ENCODE measurements around the gene TRA2A.

The TRA2A gene

GRCh38 chr7:23538301-23538700 lies 6.5 kb upstream of the TRA2A start:
- no peaks in the 10 kb centered on the region for H3K9me3 ChIP-seq (ENCODE audit: insufficient read depth, low read length)
- no peak overlapping the region for H2AFZ ChIP-seq (ENCODE audit: low read depth, low read length, severe bottlenecking)
- H3K4me2 ChIP-seq (ENCODE audit: low read depth, low read length, poor library complexity, severe bottlenecking): no peak overlapping the region
- H3K4me3 ChIP-seq (ENCODE audit: insufficient read depth, low read length, poor library complexity, severe bottlenecking): no peak overlapping the region
- no peaks in the 10 kb centered on the region for H4K20me1 ChIP-seq (ENCODE audit: low read depth, low read length)
- no peak overlapping the region for H3K27ac ChIP-seq (ENCODE audit: low read depth, low read length)
- peaks cover under 1% of the 10 kb centered on the region; the same call in 1 of the 2 replicates for H3F3A ChIP-seq (ENCODE audit: insufficient read depth)
- H3K27me3 ChIP-seq (ENCODE audit: low read length): no peaks in the 10 kb centered on the region
- TF ChIP-seq EZH2phosphoT487 (conservative IDR thresholded peaks at IDR 0.05; ENCODE audit: low read length) (no peak), CTCF (IDR thresholded peaks at IDR 0.05; ENCODE audit: insufficient read depth, low read length, poor library complexity, severe bottlenecking) (no peak)
- no peaks in the 10 kb centered on the region for H3K9me2 ChIP-seq (replicated peaks; ENCODE audit: insufficient read depth, low read length)
- H3K36me3 ChIP-seq (ENCODE audit: low read length): no peaks in the 10 kb centered on the region
- H3K79me2 ChIP-seq (ENCODE audit: insufficient read depth, low read length): no peaks in the 10 kb centered on the region
- H3K9ac ChIP-seq (ENCODE audit: low read length): no peak overlapping the region

DNA sequence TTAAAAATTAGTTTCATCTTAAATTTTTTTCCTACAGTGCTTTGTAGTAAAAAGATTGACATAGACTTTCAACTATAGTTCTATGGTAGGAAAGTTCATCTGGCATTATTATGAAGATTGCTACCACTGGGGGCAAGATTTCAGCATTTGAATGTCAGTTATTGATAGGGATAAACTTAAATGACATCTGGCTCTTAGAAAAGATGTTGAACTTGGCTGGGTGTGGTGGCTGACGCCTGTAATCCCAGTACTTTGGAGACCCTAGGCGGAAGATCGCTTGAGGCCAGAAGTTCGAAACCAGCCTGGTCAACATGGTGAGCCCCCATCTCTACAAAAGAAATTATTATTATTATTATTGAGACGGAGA lies 1.4 kb upstream of the TRA2A start:
- H3K27me3 ChIP-seq (ENCODE audit: low read length): no peaks in the 10 kb centered on the region
- H3K4me2 ChIP-seq (ENCODE audit: low read depth, low read length, poor library complexity, severe bottlenecking): no peak overlapping the region
- TF ChIP-seq EZH2phosphoT487 (conservative IDR thresholded peaks at IDR 0.05; ENCODE audit: low read length) (no peak), CTCF (IDR thresholded peaks at IDR 0.05; ENCODE audit: insufficient read depth, low read length, poor library complexity, severe bottlenecking) (no peak)
- H3K4me3 ChIP-seq (ENCODE audit: insufficient read depth, low read length, poor library complexity, severe bottlenecking): no peak overlapping the region
- H2AFZ ChIP-seq (ENCODE audit: low read depth, low read length, severe bottlenecking): no peak overlapping the region
- H3K79me2 ChIP-seq (ENCODE audit: insufficient read depth, low read length): peaks cover 36% of the 10 kb centered on the region
- H3F3A ChIP-seq (ENCODE audit: insufficient read depth): peaks cover 19% of the 10 kb centered on the region
- H3K9me2 ChIP-seq (replicated peaks; ENCODE audit: insufficient read depth, low read length): no peaks in the 10 kb centered on the region
- peaks cover 18% of the 10 kb centered on the region for H4K20me1 ChIP-seq (ENCODE audit: low read depth, low read length)
- H3K9me3 ChIP-seq (ENCODE audit: insufficient read depth, low read length): no peaks in the 10 kb centered on the region
- no peak overlapping the region for H3K9ac ChIP-seq (ENCODE audit: low read length)
- peaks cover 11% of the 10 kb centered on the region; the same call in 1 of the 2 replicates for H3K36me3 ChIP-seq (ENCODE audit: low read length)
- no peak overlapping the region for H3K27ac ChIP-seq (ENCODE audit: low read depth, low read length)

DNA sequence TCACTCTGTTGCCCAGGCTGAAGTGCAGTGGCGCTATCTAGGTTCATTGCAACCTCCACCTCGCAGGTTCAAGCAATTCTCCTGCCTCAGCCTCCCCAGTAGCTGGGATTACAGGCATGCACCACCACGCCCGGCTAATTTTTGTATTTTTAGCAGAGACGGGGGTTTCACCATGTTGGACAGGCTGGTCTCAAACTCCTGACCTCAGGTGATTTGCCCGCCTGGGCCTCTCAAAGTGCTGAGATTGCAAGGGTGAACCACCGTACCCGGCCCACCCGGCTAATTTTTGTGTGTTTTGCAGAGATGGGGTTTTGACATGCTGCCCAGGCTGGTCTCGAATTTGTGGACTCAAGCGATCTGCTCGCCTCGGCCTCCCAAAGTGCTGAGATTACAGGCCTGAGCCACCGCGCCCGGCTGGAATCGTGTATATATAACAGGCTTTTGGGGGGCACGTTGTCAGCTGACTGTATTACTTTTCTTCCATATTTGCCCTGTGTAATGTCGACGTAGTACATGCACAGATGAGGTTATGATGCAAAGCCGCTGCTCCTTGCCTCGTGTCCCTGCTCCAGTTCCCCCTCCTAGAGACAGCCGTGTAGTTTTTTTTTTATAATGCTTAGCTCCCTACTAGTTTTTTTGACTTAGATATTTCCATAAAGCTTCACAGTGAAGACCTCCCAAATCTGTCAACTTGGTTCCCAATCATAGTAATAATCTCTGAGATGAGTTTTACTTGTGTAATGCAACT lies 883 bp upstream of the TRA2A start:
- H3K27me3 ChIP-seq (ENCODE audit: low read length): no peaks in the 10 kb centered on the region
- H4K20me1 ChIP-seq (ENCODE audit: low read depth, low read length): peaks cover 22% of the 10 kb centered on the region
- TF ChIP-seq CTCF (IDR thresholded peaks at IDR 0.05; ENCODE audit: insufficient read depth, low read length, poor library complexity, severe bottlenecking) (no peak), EZH2phosphoT487 (conservative IDR thresholded peaks at IDR 0.05; ENCODE audit: low read length) (no peak)
- peaks cover 19% of the 10 kb centered on the region for H3F3A ChIP-seq (ENCODE audit: insufficient read depth)
- H3K4me2 ChIP-seq (ENCODE audit: low read depth, low read length, poor library complexity, severe bottlenecking): peak overlapping the region; percentile 98
- peak overlapping the region; percentile 82 for H3K27ac ChIP-seq (ENCODE audit: low read depth, low read length)
- peak overlapping the region; percentile 87 for H3K4me3 ChIP-seq (ENCODE audit: insufficient read depth, low read length, poor library complexity, severe bottlenecking)
- no peaks in the 10 kb centered on the region for H3K9me3 ChIP-seq (ENCODE audit: insufficient read depth, low read length)
- peaks cover 12% of the 10 kb centered on the region; the same call in 1 of the 2 replicates for H3K36me3 ChIP-seq (ENCODE audit: low read length)
- no peaks in the 10 kb centered on the region for H3K9me2 ChIP-seq (replicated peaks; ENCODE audit: insufficient read depth, low read length)
- peaks cover 42% of the 10 kb centered on the region for H3K79me2 ChIP-seq (ENCODE audit: insufficient read depth, low read length)
- peak overlapping the region; percentile 88 for H3K9ac ChIP-seq (ENCODE audit: low read length)
- peak overlapping the region; percentile 69 for H2AFZ ChIP-seq (ENCODE audit: low read depth, low read length, severe bottlenecking)

Measured in SU-DHL-6 (cell line).